Measurements from ENCODE around the gene TUBB6. TPM values are rescaled to one million over a fixed set of nuclear protein-coding genes. Genes with fewer than 3 reads are reported as not detected.

Gene TUBB6
- total and polyA plus RNA-seq, 2 of the 8 experiments (the other 6 are each of a cell fraction or from before 2014, with no cell fraction given) = 126 to 223 TPM

- CTCF ChIA-PET (ENCODE audit: partially characterized antibody) = interaction anchor here (0.6 to 3.5 kb wide), 25 partner anchors 9 to 377 kb away, joined by 3 to 21 read pairs (median 6); partner anchors contain the start of genes AFG3L2 and TUBB6
- no peak overlapping the region for H4K5ac ChIP-seq (ENCODE audit: insufficient read length, low read depth, low read length)
- no peak for TF ChIP-seq CEBPB (IDR thresholded peaks at IDR 0.05; ENCODE audit: low read depth, low read length)
- no peak for TF ChIP-seq SRF (IDR thresholded peaks at IDR 0.05; ENCODE audit: low read depth, low read length)
- TF ChIP-seq GTF2F1 (IDR thresholded peaks at IDR 0.05; ENCODE audit: borderline replicate concordance, low read depth, low read length) = no peak
- TF ChIP-seq CBX5 (IDR thresholded peaks at IDR 0.05; ENCODE audit: low read depth, low read length) = no peak
- no peak for TF ChIP-seq SAP30 (IDR thresholded peaks at IDR 0.05; ENCODE audit: insufficient read depth, insufficient replicate concordance, low read length)
- TF ChIP-seq POU5F1 (IDR thresholded peaks at IDR 0.05; ENCODE audit: low read depth, low read length) = no peak
- TF ChIP-seq MAFK (IDR thresholded peaks at IDR 0.05; ENCODE audit: low read depth, low read length) = no peak
- TF ChIP-seq SIN3A (conservative IDR thresholded peaks at IDR 0.05 in 1 of 2, IDR thresholded peaks at IDR 0.05 in 1 of 2; ENCODE audit: low read depth in 1 of 2, low read length in 2 of 2) = no peak
- TF ChIP-seq EGR1 (IDR thresholded peaks at IDR 0.05; ENCODE audit: borderline replicate concordance, low read depth, low read length) = no peak
- no peak for TF ChIP-seq TAF7 (optimal IDR thresholded peaks at IDR 0.05; ENCODE audit: borderline replicate concordance, low read depth, low read length)
- no peak for TF ChIP-seq CBX8 (IDR thresholded peaks at IDR 0.05; ENCODE audit: borderline replicate concordance, low read depth, low read length)
- no peak for TF ChIP-seq E2F6 (IDR thresholded peaks at IDR 0.05)
- TF ChIP-seq CREB1 (IDR thresholded peaks at IDR 0.05) = no peak
These were observed 25.5 kb upstream of the TUBB6 start for GRCh38 chr18:12282442-12283039.

More at GRCh38 chr18:12282442-12283039, 25.5 kb upstream of the TUBB6 start:
- H3K4me2 ChIP-seq (ENCODE audit: insufficient read depth in 1 of 2, low read depth in 2 of 2, low read length in 2 of 2) = no peak overlapping the region
- H3K36me3 ChIP-seq (ENCODE audit: control insufficient read depth in 2 of 4, insufficient read depth in 4 of 4, low read length in 3 of 4) = no peaks in the 10 kb centered on the region
- H3K9me3 ChIP-seq (ENCODE audit: insufficient read depth in 2 of 2, low read depth in 1 of 2, low read length in 1 of 2) = no peaks in the 10 kb centered on the region
- no peak overlapping the region; the same call in 1 of the 2 replicates for H2BK20ac ChIP-seq (ENCODE audit: low read length)
- H4K20me1 ChIP-seq (replicated peaks in 1 of 2; ENCODE audit: control insufficient read depth in 1 of 2, insufficient read depth in 2 of 2, low read length in 2 of 2) = no peaks in the 10 kb centered on the region
- no peaks in the 10 kb centered on the region for H3K79me2 ChIP-seq (ENCODE audit: control insufficient read depth in 1 of 2, insufficient read depth in 2 of 2, low read length in 2 of 2)
- H2AK5ac ChIP-seq (ENCODE audit: low read depth, low read length) = no peak overlapping the region
- DNase-seq (ENCODE audit: low read depth in 1 of 2, low spot score in 2 of 2) (no peak), FAIRE-seq (no peak)
- no peak overlapping the region for H3K4ac ChIP-seq (replicated peaks; ENCODE audit: insufficient read length, low read depth, low read length)
- H3K23ac ChIP-seq (ENCODE audit: insufficient read length) = no peak overlapping the region
- no peak overlapping the region for H2BK12ac ChIP-seq (ENCODE audit: low read depth, low read length)
- POLR2A ChIA-PET (ENCODE audit: partially characterized antibody) = interaction anchor here (0.6 to 2.9 kb wide), 5 partner anchors 20 to 53 kb away, joined by 3 to 17 read pairs (median 3); partner anchors contain the start of gene TUBB6
- H2BK120ac ChIP-seq (replicated peaks; ENCODE audit: low read depth, low read length) = no peak overlapping the region
- H3K27ac ChIP-seq (ENCODE audit: low read depth, low read length) = no peak overlapping the region
- no peak overlapping the region for H3K56ac ChIP-seq (replicated peaks; ENCODE audit: insufficient read length, low read depth, low read length)
- 84% methylated on average over 9 of the region's 9 CpGs; no CpG with 5 or more reads in 1 of the 2 experiments for WGBS, 2 experiments (ENCODE audit: extremely low coverage in 1 of 2, insufficient coverage in 1 of 2, insufficient read length in 1 of 2, insufficient replicate concordance in 2 of 2, low coverage in 1 of 2, low lambda C conversion rate in 2 of 2, missing lambda C conversion rate in 1 of 2)
- no peaks in the 10 kb centered on the region for H3K79me1 ChIP-seq (ENCODE audit: low read depth, low read length)
- no peak overlapping the region for H2AFZ ChIP-seq (ENCODE audit: low read length)
- peaks cover 0 to 13% (median 9%) of the 10 kb centered on the region in 4 experiments; a peak in 6 of 7 replicates for H3K4me1 ChIP-seq (replicated peaks in 1 of 4; ENCODE audit: control insufficient read depth in 3 of 4, insufficient read depth in 4 of 4, low read length in 3 of 4)
- H3K4me3 ChIP-seq (ENCODE audit: extremely low read depth in 1 of 4, insufficient read depth in 2 of 4, low read depth in 3 of 4, low read length in 4 of 4) = no peak overlapping the region
- H2BK5ac ChIP-seq (ENCODE audit: low read depth, low read length) = no peak overlapping the region
- no peak overlapping the region for H3K14ac ChIP-seq (ENCODE audit: insufficient read length)
- no peak overlapping the region for H3K9ac ChIP-seq (replicated peaks in 1 of 4; ENCODE audit: extremely low read depth in 1 of 4, low read depth in 3 of 4, low read length in 3 of 4)
- no peak overlapping the region for H4K91ac ChIP-seq (replicated peaks; ENCODE audit: insufficient read length, low read length)
- peaks cover 4% of the 10 kb centered on the region; the same call in 1 of the 2 replicates for H3K23me2 ChIP-seq (ENCODE audit: low read depth, low read length)
- peaks cover 2 to 17% (median 8%) of the 10 kb centered on the region in 4 experiments; a peak in 6 of 7 replicates for H3K27me3 ChIP-seq (replicated peaks in 1 of 4; ENCODE audit: control insufficient read depth in 3 of 4, extremely low read depth in 1 of 4, insufficient read depth in 3 of 4, low read length in 3 of 4)
- H2BK15ac ChIP-seq (ENCODE audit: low read length) = no peak overlapping the region
- H4K8ac ChIP-seq (ENCODE audit: extremely low read depth, insufficient read depth, low read length) = no peak overlapping the region
- no peak overlapping the region for H3K18ac ChIP-seq (ENCODE audit: extremely low read depth, low read length)

Data from H1 (cell line).